Measurements from ENCODE around the gene ME1.

Gene ME1

DNA sequence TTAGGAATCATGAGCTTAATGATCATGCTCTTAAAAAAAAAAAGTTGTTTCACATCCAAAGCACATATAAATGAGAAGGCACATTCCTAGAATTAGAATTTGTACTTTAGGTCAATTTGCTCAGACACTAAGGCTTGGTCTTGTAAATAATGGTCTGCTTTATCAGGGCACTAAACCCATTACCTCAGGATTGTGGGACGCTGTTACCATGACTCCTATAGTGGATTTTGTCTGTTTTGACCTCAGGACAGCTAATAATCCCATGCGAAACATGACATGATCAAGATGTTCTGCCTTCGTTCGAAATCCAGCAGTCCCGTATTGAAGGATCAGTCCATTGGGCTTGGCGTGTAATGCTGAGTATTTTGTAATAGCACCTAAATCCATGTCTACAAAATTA, 240.2 kb downstream of the ME1 start:
- no peak for DNase-seq (ENCODE audit: low read depth)

DNA sequence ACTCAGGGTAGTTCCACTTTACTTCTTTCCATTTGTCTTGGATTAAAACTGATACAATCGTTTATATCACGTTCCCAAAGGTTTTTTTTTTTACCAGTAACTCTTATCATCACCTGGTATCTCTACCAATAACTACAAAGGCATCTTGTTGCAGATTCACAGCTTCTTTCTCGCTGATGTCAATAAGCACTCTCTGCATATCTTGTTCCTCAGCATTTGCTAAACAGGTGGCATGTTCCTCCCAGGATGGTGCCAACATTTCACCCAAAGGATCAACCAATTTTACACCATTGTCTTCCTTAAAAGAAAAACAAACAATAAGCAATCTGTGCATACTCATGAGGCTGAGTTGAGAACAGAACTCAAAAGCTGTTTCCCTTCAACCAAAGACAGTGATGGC, 242.3 kb downstream of the ME1 start:
- DNase-seq (ENCODE audit: low read depth) = no peak

GRCh38 chr6:83185096-83185495, 245.8 kb downstream of the ME1 start:
- no peak for DNase-seq (ENCODE audit: low read depth)

- DNase-seq (ENCODE audit: low read depth) = no peak
Observed at GRCh38 chr6:83183082-83183828, 247.6 kb downstream of the ME1 start.

- no peak for DNase-seq (ENCODE audit: low read depth)
Observed at GRCh38 chr6:83182114-83182513, 248.7 kb downstream of the ME1 start.

- no peak for DNase-seq (ENCODE audit: low read depth)
Observed at GRCh38 chr6:83180426-83180950, 250.4 kb downstream of the ME1 start.

- no peak for DNase-seq (ENCODE audit: low read depth)
Observed at GRCh38 chr6:83176246-83176645, 254.6 kb downstream of the ME1 start.

DNA sequence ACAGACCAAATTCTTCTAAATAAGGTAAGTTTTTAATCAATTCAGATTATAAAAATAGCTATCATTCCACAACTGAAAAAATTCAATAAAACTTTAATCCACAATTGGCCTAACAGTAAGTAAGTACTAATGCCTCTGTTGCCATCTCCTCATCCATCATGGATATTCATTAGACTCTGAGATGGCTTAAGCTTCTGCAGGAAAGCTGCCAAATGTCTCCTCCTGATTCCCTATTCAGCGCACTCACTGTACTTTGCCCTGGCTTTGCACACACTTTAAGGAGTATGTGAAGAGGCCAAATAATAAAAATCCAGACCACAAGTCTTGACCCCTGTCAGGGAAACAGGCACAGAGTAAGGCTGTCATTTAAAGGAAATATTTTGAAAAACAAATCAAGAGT, 261.3 kb downstream of the ME1 start:
- no peak for DNase-seq (ENCODE audit: low read depth)

DNA sequence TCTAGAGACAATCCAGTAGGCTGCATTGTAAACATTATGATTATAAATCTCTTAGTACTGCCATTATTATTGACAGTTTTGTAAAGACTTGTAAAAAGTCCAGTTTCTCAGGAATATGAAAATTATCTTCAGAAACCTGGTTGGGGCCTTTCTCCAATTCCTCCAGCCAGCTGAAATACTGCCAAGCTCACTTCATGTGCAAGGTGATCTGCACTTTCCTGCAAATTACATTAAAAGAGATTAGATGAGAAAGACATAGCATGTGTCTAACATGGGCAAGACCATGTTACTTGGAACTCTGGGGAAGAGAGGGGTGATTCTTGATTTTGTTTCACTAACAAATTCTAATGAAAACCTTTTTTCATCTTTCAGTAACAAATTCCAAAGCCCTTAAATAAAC, 261.7 kb downstream of the ME1 start:
- no peak for DNase-seq (ENCODE audit: low read depth)

- DNase-seq (ENCODE audit: low read depth) = no peak
Observed at GRCh38 chr6:83168556-83168955, 262.3 kb downstream of the ME1 start.

GRCh38 chr6:83167726-83168278, 263.0 kb downstream of the ME1 start:
- no peak for DNase-seq (ENCODE audit: low read depth)
